HG02885 (cell line): ENCODE measurements around the gene STX3.
"Not testable (repeated sequence)": the region's sequence is repeated elsewhere in the genome, so short reads cannot be mapped to it uniquely, and the experiment has no call there.

Source experiments
- ATAC-seq: cut with Tn5 transposase; IDR thresholded peaks from one replicate; pipeline ENCODE4 v1.9.1; 2021; ENCODE audit warnings: mild to moderate bottlenecking; ENCODE audit not compliant: unreplicated experiment, poor library complexity

The STX3 gene

GRCh38 chr11:59756845-59757244, 1.7 kb downstream of the STX3 start:
- no peak for ATAC-seq

- ATAC-seq = no peak
These were observed 3.3 kb downstream of the STX3 start for GRCh38 chr11:59758401-59759037.

GRCh38 chr11:59759900-59760299, 4.7 kb downstream of the STX3 start:
- ATAC-seq = no peak

- no peak for ATAC-seq
These were observed 5.6 kb downstream of the STX3 start for GRCh38 chr11:59760771-59761170.

- ATAC-seq = no peak
These were observed 6.8 kb downstream of the STX3 start for GRCh38 chr11:59761993-59762392.

- no peak for ATAC-seq
These were observed 10.0 kb downstream of the STX3 start for GRCh38 chr11:59765068-59765735.

- ATAC-seq = no peak
These were observed 11.5 kb downstream of the STX3 start for GRCh38 chr11:59766542-59767224.

- no peak for ATAC-seq
These were observed 12.0 kb downstream of the STX3 start for GRCh38 chr11:59767225-59767611.

GRCh38 chr11:59769111-59769510, 13.9 kb downstream of the STX3 start:
- no peak for ATAC-seq

- no peak for ATAC-seq
These were observed 14.7 kb downstream of the STX3 start for GRCh38 chr11:59769828-59770227.

- no peak for ATAC-seq
These were observed 15.1 kb downstream of the STX3 start for GRCh38 chr11:59770319-59770718.

GRCh38 chr11:59770869-59771268, 15.7 kb downstream of the STX3 start:
- ATAC-seq = no peak

- no peak for ATAC-seq
These were observed 16.4 kb downstream of the STX3 start for GRCh38 chr11:59771605-59772004.

- ATAC-seq = no peak
These were observed 17.9 kb downstream of the STX3 start for GRCh38 chr11:59773083-59773440.

- no peak for ATAC-seq
These were observed 21.3 kb downstream of the STX3 start for GRCh38 chr11:59776210-59777066.

- no peak for ATAC-seq
These were observed 21.9 kb downstream of the STX3 start for GRCh38 chr11:59777104-59777503.

- ATAC-seq = no peak
These were observed 22.9 kb downstream of the STX3 start for GRCh38 chr11:59778122-59778521.

GRCh38 chr11:59779487-59779886, 24.3 kb downstream of the STX3 start:
- no peak for ATAC-seq

GRCh38 chr11:59782080-59782479, 26.9 kb downstream of the STX3 start:
- no peak for ATAC-seq

- ATAC-seq = no peak
These were observed 28.5 kb downstream of the STX3 start for GRCh38 chr11:59783632-59784090.

GRCh38 chr11:59784441-59784840, 29.3 kb downstream of the STX3 start:
- not testable (repeated sequence) for ATAC-seq
